Globus pallidus (tissue), 1 donor: Measurements from ENCODE around the gene HLA-DQB2.

Experiments
- DNase-seq: peaks from one replicate; pipeline ENCODE4 v3.0.0-alpha.2; 2015; ENCODE audit warnings: low spot score

HLA-DQB2 gene

DNA sequence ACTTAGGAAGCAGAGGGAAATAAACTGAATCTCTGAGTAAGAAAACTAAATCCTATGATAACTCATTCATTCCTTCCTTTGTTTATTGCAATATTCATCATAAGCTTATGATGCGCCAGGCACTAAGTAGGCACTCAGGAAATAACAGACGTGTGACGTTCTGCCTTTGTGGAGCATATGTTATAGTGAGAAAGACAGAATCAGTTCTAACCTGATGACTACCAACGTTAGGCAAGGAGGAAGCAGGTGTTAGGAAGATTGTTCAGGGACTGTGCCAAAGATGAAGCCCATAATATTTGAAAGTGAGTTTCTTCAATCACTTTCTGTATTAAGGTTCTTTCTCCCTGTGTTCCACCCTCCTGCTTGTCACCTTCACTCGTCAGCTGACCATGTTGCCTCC, 18.6 kb downstream of the HLA-DQB2 start:
- no peak for DNase-seq

DNA sequence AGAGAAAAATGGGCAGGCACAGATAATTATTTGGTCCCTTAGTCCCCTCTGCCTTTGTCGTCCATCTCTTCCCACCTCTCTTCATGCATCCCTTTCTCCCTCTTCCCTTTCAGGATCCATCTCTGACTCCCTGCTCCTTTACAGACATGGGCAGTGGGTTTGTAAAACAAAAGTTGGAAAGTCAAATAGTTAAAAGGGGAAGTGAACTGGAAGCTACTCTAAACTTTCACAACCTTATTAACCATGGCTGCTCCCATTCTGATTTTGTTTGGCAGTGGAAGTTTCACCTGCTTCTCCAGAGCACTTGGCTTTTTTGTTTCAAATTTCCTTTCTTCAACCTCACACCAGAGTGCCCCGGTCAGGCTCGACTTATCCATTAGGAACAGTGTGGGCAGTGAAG, 21.0 kb downstream of the HLA-DQB2 start:
- DNase-seq = no peak

DNA sequence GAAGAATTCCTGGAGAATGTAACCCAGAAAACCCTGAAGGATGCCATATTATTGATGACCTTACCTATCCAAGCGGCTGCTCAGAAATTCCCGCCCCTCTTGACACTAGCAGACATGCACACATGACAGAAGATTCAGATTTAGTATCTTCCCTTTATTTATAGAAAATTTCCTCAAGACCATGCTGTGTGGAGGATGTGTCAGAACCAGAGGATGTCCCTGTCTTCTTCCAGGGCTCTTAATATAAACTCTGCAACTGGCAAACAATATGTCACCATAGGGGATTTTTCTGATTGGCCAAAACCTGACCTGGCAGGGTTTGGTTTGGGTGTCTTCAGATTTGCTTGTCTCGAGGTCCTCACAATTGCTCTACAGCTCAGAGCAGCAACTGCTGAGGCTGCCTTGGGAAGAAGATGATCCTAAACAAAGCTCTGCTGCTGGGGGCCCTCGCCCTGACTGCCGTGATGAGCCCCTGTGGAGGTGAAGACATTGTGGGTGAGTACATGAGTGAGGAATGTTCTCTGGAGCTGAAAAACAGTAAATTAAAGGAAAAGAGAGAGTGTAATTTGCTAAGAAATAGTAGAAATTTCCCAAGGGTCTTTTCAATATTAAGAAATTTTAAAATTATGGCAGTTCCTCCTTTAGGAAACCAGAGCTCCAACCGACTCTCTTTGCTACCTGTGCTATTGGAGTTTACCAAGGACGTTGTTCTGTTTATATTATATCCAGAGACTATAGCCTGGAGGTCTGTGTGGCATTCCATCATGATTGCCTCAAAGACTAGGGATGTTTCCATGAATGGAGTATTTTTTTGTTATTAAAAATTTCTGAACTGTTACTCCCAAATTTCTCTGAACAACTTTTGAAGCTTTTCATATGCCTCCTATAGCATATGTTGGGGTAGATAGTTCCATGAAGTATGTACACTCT, 22.0 kb downstream of the HLA-DQB2 start, which contains the start of gene HLA-DQA2:
TSS of gene HLA-DQA2 (plus strand) at position 361 of the 930 bp plus-strand sequence. CDS start at position 414, 53 bp downstream.
- no peak for DNase-seq

DNA sequence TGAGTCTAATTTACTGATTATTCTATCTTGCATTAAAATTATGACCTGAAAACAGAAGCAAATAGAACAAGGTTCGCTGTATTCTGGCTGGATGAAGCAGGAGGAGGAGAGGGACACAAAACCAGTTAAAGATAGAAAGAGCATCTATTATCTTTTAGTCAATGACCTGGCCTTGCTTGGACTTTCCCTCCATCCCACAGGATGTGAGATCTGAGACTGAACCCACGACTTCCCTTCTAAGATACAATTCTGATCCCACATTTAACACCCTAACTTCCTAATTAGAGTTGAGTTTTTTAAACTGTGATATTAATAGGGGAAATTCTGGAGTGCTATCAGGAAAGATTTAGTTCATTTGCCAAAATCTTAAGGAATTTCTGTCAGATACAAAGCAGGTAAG, 25.2 kb downstream of the HLA-DQB2 start:
- DNase-seq = no peak

DNA sequence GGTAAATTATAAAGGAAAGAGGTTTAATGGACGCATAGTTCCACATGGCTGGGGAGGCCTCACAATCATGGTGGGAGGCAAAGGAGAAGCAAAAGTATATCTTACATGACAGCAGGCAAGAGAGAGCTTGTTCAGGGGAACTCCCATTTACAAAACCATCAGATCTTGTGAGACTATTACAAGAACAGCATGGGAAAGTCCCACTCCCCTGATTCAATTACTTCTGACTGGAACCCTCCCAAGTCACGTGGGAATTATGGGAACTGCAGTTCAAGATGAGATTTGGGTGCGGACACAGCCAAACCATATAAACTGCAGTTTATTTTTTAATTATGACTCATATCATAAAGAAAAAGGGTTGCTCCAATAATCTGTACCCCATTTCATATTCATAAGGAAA, 44.5 kb downstream of the HLA-DQB2 start:
- no peak for DNase-seq

DNA sequence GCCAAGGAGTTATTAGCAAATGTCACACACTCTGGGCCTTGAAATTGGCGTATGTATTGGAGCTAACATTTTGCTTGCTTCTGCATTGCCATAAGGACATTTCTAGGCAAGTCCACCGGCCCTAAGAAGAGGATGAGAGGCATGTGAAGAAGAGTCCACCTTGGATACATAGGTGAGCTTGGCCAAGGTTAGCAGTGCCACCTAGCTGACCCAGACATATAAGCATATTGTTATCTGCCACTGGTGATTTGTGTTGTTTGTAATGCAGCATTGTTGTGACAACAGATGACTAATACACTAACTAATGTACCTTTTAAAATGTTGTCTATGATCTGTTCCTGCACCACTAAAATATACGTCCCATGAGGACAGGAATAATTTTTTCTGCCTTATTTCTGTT, 46.9 kb downstream of the HLA-DQB2 start:
- no peak for DNase-seq

DNA sequence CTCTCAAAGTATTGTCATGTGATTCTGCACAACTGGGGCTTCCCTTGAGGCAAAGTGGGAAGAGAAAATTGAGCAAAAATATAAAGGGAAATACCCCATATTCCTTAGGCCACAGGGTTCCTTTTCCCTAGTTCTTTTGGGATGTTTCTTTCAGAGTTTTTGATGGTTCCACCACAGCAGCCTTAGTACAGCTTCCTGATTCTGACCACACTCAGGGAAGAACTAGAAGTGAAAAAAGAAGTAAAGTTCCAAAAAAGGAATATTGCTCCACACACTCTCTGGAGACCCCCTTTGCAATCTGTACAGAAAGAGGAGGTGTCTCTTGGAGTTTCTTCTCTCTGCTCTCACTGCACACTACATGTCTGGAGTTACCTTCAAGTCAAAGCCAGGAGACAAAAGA, 50.1 kb downstream of the HLA-DQB2 start:
- no peak for DNase-seq

DNA sequence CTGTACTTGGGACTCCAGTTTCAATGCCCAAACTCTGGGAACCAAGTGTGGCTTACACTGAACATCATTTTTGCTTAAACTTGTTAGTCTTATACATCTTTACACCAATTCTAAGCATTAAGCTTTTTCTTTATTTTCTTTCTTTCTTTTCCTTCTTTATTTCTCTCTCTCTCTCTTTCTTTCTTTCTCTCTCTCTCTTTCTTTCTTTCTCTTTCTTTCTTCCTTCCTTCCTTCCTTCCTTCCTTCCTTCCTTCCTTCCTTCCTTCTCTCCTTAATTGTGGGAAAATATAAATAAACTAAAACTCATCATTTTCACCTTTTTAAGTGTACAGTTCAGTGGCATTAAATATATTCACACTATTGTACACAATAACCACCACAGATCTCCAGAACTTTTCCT, 53.7 kb downstream of the HLA-DQB2 start:
- no peak for DNase-seq
